Neural cell (in vitro differentiated cells): ENCODE results near the gene GSX2. TPM values are rescaled to one million over a fixed set of nuclear protein-coding genes. Genes with fewer than 3 reads are reported as not detected.

Source experiments
- H2AFZ ChIP-seq: fragments of 200-600, 300-800 bp; sonication (generic), shearing (Covaris generic); 2 replicates; pipeline ENCODE4 v1.6.0; 2014; ENCODE audit warnings: low read depth, mild to moderate bottlenecking, antibody characterized with exemption, low read length, moderate library complexity
- H3F3A ChIP-seq: fragments of 200-600 bp; shearing (Covaris generic); 2 replicates; pipeline ENCODE4 v1.6.1; 2016; ENCODE audit warnings: mild to moderate bottlenecking, moderate library complexity, mixed read lengths, antibody characterized with exemption, low read length; ENCODE audit not compliant: insufficient read depth, poor library complexity, severe bottlenecking
- H3K27ac ChIP-seq: fragments of 200-600, 300-800 bp; sonication (generic), shearing (Covaris generic); 2 replicates; pipeline ENCODE4 v1.5.1; 2014; ENCODE audit warnings: mild to moderate bottlenecking, low read length, moderate library complexity
- H3K27me3 ChIP-seq: fragments of 300-800, 200-600 bp; sonication (generic), shearing (Covaris generic); 2 replicates; pipeline ENCODE4 v1.6.0; 2014; ENCODE audit warnings: mild to moderate bottlenecking, low read depth, low read length, moderate library complexity; ENCODE audit not compliant: insufficient read depth
- H3K36me3 ChIP-seq: fragments of 300-800, 200-600 bp; sonication (generic), shearing (Covaris generic); 2 replicates; pipeline ENCODE4 v1.5.1; 2014; ENCODE audit warnings: mild to moderate bottlenecking, antibody characterized with exemption, low read length, moderate library complexity; ENCODE audit not compliant: insufficient read depth
- H3K4me2 ChIP-seq: fragments of 300-800, 200-600 bp; sonication (generic), shearing (Covaris generic); 2 replicates; pipeline ENCODE4 v1.6.0; 2014; ENCODE audit warnings: mild to moderate bottlenecking, low read length
- H3K4me3 ChIP-seq: fragments of 300-800, 200-600 bp; sonication (generic), shearing (Covaris generic); 2 replicates; pipeline ENCODE4 v1.5.1; 2014; ENCODE audit warnings: mild to moderate bottlenecking, low read length, moderate library complexity
- H3K79me2 ChIP-seq: fragments of 200-600 bp; shearing (Covaris generic); replicated peaks from 2 replicates; pipeline ENCODE4 v1.6.0; 2014; ENCODE audit warnings: mild to moderate bottlenecking, low read length, moderate library complexity; ENCODE audit not compliant: insufficient read depth
- H3K9ac ChIP-seq: fragments of 300-800, 200-600 bp; sonication (generic), shearing (Covaris generic); 2 replicates; pipeline ENCODE4 v1.6.1; 2016; ENCODE audit warnings: mild to moderate bottlenecking, low read length, mixed read lengths
- H3K9me2 ChIP-seq: fragments of 200-600 bp; shearing (Covaris generic); 2 replicates; pipeline ENCODE4 v1.6.1; 2016; ENCODE audit warnings: mild to moderate bottlenecking, low read length, mixed read lengths; ENCODE audit not compliant: insufficient read depth
- H3K9me3 ChIP-seq: fragments of 200-600, 300-800 bp; sonication (generic), shearing (Covaris generic); 2 replicates; pipeline ENCODE4 v1.6.1; 2016; ENCODE audit warnings: mild to moderate bottlenecking, mixed run types, low read length, moderate library complexity, mixed read lengths
- H4K20me1 ChIP-seq: fragments of 200-600 bp; shearing (Covaris generic); 2 replicates; pipeline ENCODE4 v1.6.1; 2016; ENCODE audit warnings: mild to moderate bottlenecking, mixed run types; ENCODE audit not compliant: insufficient read depth
- CTCF ChIP-seq: fragments of 450-650 bp; IDR thresholded peaks from 2 replicates; pipeline ENCODE4 v1.5.1; 2014; ENCODE audit warnings: antibody characterized with exemption, mild to moderate bottlenecking, moderate library complexity; ENCODE audit not compliant: poor library complexity, severe bottlenecking
- EP300 ChIP-seq: fragments of 450-650 bp; conservative IDR thresholded peaks from 2 replicates; pipeline ENCODE4 v1.6.1; 2014; ENCODE audit warnings: antibody characterized with exemption, mild to moderate bottlenecking, moderate library complexity; ENCODE audit not compliant: poor library complexity, severe bottlenecking
- EZH2 ChIP-seq: fragments of 200-600, 300-800 bp; shearing (Covaris generic), sonication (generic); IDR thresholded peaks from 2 replicates; pipeline ENCODE4 v1.6.1; 2014; ENCODE audit warnings: antibody characterized with exemption, low read length, borderline replicate concordance, mild to moderate bottlenecking; ENCODE audit not compliant: insufficient read depth, poor library complexity, severe bottlenecking
- MXI1 ChIP-seq: fragments of 450-650 bp; conservative IDR thresholded peaks from 2 replicates; pipeline ENCODE4 v1.6.1; 2014; ENCODE audit warnings: antibody characterized with exemption, mild to moderate bottlenecking; ENCODE audit not compliant: poor library complexity, severe bottlenecking
- POLR2AphosphoS5 ChIP-seq: IDR thresholded peaks from 2 replicates; pipeline ENCODE4 v1.6.1; 2012
- RAD21 ChIP-seq: fragments of 450-650 bp; conservative IDR thresholded peaks from 2 replicates; pipeline ENCODE4 v1.6.1; 2014; ENCODE audit warnings: antibody characterized with exemption, mild to moderate bottlenecking, moderate library complexity
- REST ChIP-seq: IDR thresholded peaks from 2 replicates; pipeline ENCODE4 v1.6.1; 2012; ENCODE audit warnings: borderline replicate concordance
- SMC3 ChIP-seq: fragments of 450-650 bp; conservative IDR thresholded peaks from 2 replicates; pipeline ENCODE4 v1.6.1; 2014; ENCODE audit warnings: antibody characterized with exemption, mild to moderate bottlenecking, moderate library complexity; ENCODE audit not compliant: poor library complexity
- TAF1 ChIP-seq: IDR thresholded peaks from 2 replicates; pipeline ENCODE4 v1.6.1; 2012; ENCODE audit warnings: low read depth
- polyA plus RNA-seq: library from polyadenylated mRNA; depleted of rRNA; stranded (reverse); fragments of >200 nt; gene quantifications from 2 replicates; pipeline ENCODE4 v1.2.3, GENCODE V29; 2014

GSX2 gene
- polyA plus RNA-seq, 1 donor from 2014 or later = 0.87 TPM

GRCh38 chr4:54139332-54139731 lies 39.4 kb downstream of the GSX2 start:
- Histone ChIP-seq H3K27me3 (no peaks in the 10 kb centered on the region), H3K4me3 (no peak overlapping the region), H3K27ac (no peak overlapping the region), H3K9me3 (no peaks in the 10 kb centered on the region), H3K36me3 (no peaks in the 10 kb centered on the region), H3K79me2 (no peaks in the 10 kb centered on the region), H2AFZ (no peak overlapping the region), H3F3A (no peaks in the 10 kb centered on the region), H4K20me1 (no peaks in the 10 kb centered on the region), H3K9ac (no peak overlapping the region), H3K4me2 (no peak overlapping the region), H3K9me2 (no peaks in the 10 kb centered on the region)
- TF ChIP-seq CTCF (no peak), TAF1 (no peak), SMC3 (no peak), EP300 (no peak), EZH2 (no peak), RAD21 (no peak)

- Histone ChIP-seq H3K36me3 (no peaks in the 10 kb centered on the region), H3K27ac (no peak overlapping the region), H4K20me1 (no peaks in the 10 kb centered on the region), H3K9ac (no peak overlapping the region), H3K9me2 (no peaks in the 10 kb centered on the region), H3K4me2 (no peak overlapping the region), H2AFZ (no peak overlapping the region), H3K27me3 (no peaks in the 10 kb centered on the region), H3F3A (no peaks in the 10 kb centered on the region), H3K9me3 (no peaks in the 10 kb centered on the region), H3K4me3 (no peak overlapping the region), H3K79me2 (no peaks in the 10 kb centered on the region)
- TF ChIP-seq TAF1 (no peak), EP300 (no peak), MXI1 (no peak), CTCF (no peak), POLR2AphosphoS5 (no peak), EZH2 (no peak), RAD21 (no peak), REST (no peak), SMC3 (no peak)
Measured at GRCh38 chr4:54140287-54140686, 40.3 kb downstream of the GSX2 start.
